Kidney (tissue), 14 donors: ENCODE data around the gene ADGRA3. TPM values are rescaled to one million over a fixed set of nuclear protein-coding genes. Genes with fewer than 3 reads are reported as not detected.

Source experiments
- DNase-seq, 5 donors: peaks; one replicate each; pipeline ENCODE4 v3.0.0-alpha.2; 2013 to 2020
- FAIRE-seq: peaks from 2 replicates; lab custom pipeline; 2012; peaks lifted over from hg19 to GRCh38; lab: Jason Lieb, UNC
- H3K27ac ChIP-seq, 2 donors: one replicate each; pipeline ENCODE4 v1.7.0; 2013; ENCODE audit warnings: low read depth in 2 of 2, low read length in 2 of 2, inconsistent platforms in 1 of 2
- H3K27me3 ChIP-seq: one replicate; pipeline ENCODE4 v1.7.1; 2013; ENCODE audit warnings: low read length, inconsistent platforms; ENCODE audit not compliant: control insufficient read depth, insufficient read depth
- H3K36me3 ChIP-seq, 3 donors: one replicate each; pipeline versions ENCODE4 v1.7.0 to v1.7.1; 2013; ENCODE audit warnings: low read length in 3 of 3, control low read depth in 1 of 3, inconsistent platforms in 1 of 3; ENCODE audit not compliant: insufficient read depth in 3 of 3, control insufficient read depth in 2 of 3
- H3K4me1 ChIP-seq, 3 donors: one replicate each; pipeline versions ENCODE4 v1.7.0 to v1.7.1; 2013; ENCODE audit warnings: low read length in 3 of 3, inconsistent platforms in 1 of 3, low read depth in 1 of 3; ENCODE audit not compliant: control insufficient read depth in 2 of 3, insufficient read depth in 2 of 3
- H3K4me3 ChIP-seq, 3 donors: one replicate each; pipeline versions ENCODE4 v1.7.0 to v1.8.1; 2013; ENCODE audit warnings: low read length in 3 of 3, control low read depth in 1 of 3, inconsistent platforms in 1 of 3
- H3K9ac ChIP-seq, 3 donors: one replicate each; pipeline versions ENCODE4 v1.7.0 to v1.7.1; 2013; ENCODE audit warnings: low read length in 3 of 3, control low read depth in 1 of 3, inconsistent platforms in 1 of 3
- H3K9me3 ChIP-seq, 3 donors: one replicate each; pipeline versions ENCODE4 v1.7.0 to v1.7.1; 2013; ENCODE audit warnings: low read length in 3 of 3, control low read depth in 1 of 3, inconsistent platforms in 1 of 3; ENCODE audit not compliant: control insufficient read depth in 2 of 3, insufficient read depth in 1 of 3
- CTCF ChIP-seq: IDR thresholded peaks from 3 replicates; pipeline ENCODE4 v1.5.1; 2012; ENCODE audit warnings: mild to moderate bottlenecking, moderate library complexity, borderline replicate concordance; ENCODE audit not compliant: insufficient read depth; ENCODE audit errors: extremely low read depth
- intact Hi-C: fragments of 100-400 bp; cut with DNase I; formaldehyde crosslinking; loops from one replicate; pipeline ENCODE4 v1.11.1; 2022
- polyA plus RNA-seq: library from polyadenylated mRNA; stranded (reverse); fragments of 350-450 nt; fragmentation: Illumina TruSeq; extraction: RNeasy Lipid Tissue Mini Kit (QIAGEN cat#74804); gene quantifications from one replicate; pipeline ENCODE4 v1.2.3, GENCODE V29; 2014; ENCODE audit warnings: low read depth, low replicate concordance; ENCODE audit not compliant: insufficient read depth
- total RNA-seq: library from RNA; stranded (reverse); fragmentation: NEBNext Ultra II Directional; extraction: Animal tissue kit (Norgen Biotek cat#: 25700); gene quantifications from one replicate; pipeline ENCODE4 v1.2.1, GENCODE V29; 2021
- donor health status: control.
- donor health status: control.
- donor health status: control.
- donor health status: control.
- donor health status: control.
- donor health status: DM: yes; HTN: yes; CAD: no.
- donor health status: Normal renal cell carcinoma (clear cell type).

The ADGRA3 gene
- total and polyA plus RNA-seq, 2 donors from 2014 or later: 8.2 to 28.7 TPM

- no peaks in the 10 kb centered on the region for H3K27me3 ChIP-seq
- no peaks in the 10 kb centered on the region for H3K4me1 ChIP-seq
- no peak overlapping the region for H3K4me3 ChIP-seq
- no peaks in the 10 kb centered on the region for H3K36me3 ChIP-seq
- TF ChIP-seq CTCF: no peak
- DNase-seq: no peak
- no peak overlapping the region for H3K9ac ChIP-seq
- no peak for FAIRE-seq
- intact Hi-C loops: no loop called here
- no peaks in the 10 kb centered on the region for H3K9me3 ChIP-seq
- H3K27ac ChIP-seq: no peak overlapping the region
These were observed 44.4 kb downstream of the ADGRA3 start for GRCh38 chr4:22471419-22471818.

- no peaks in the 10 kb centered on the region for H3K36me3 ChIP-seq
- H3K27ac ChIP-seq: no peak overlapping the region
- H3K27me3 ChIP-seq: no peaks in the 10 kb centered on the region
- DNase-seq: no peak
- H3K4me3 ChIP-seq: no peak overlapping the region
- H3K9me3 ChIP-seq: no peaks in the 10 kb centered on the region
- TF ChIP-seq CTCF: no peak
- H3K4me1 ChIP-seq: no peaks in the 10 kb centered on the region
- intact Hi-C loops: no loop called here
- H3K9ac ChIP-seq: no peak overlapping the region
- FAIRE-seq: no peak
These were observed 49.3 kb downstream of the ADGRA3 start for GRCh38 chr4:22466581-22466980.

- Histone ChIP-seq H3K9ac (no peak overlapping the region), H3K4me1 (no peaks in the 10 kb centered on the region), H3K27me3 (no peaks in the 10 kb centered on the region), H3K9me3 (no peaks in the 10 kb centered on the region), H3K4me3 (no peak overlapping the region), H3K27ac (no peak overlapping the region), H3K36me3 (no peaks in the 10 kb centered on the region)
- no peak for FAIRE-seq
- TF ChIP-seq CTCF: no peak
- intact Hi-C loops: no loop called here
- no peak for DNase-seq
These were observed 49.9 kb downstream of the ADGRA3 start for GRCh38 chr4:22465996-22466395.

- H3K4me3 ChIP-seq: no peak overlapping the region
- no peaks in the 10 kb centered on the region for H3K27me3 ChIP-seq
- H3K27ac ChIP-seq: no peak overlapping the region
- no peak for DNase-seq
- intact Hi-C loops: no loop called here
- no peaks in the 10 kb centered on the region for H3K36me3 ChIP-seq
- H3K4me1 ChIP-seq: no peaks in the 10 kb centered on the region
- no peak for TF ChIP-seq CTCF
- no peak overlapping the region for H3K9ac ChIP-seq
- no peaks in the 10 kb centered on the region for H3K9me3 ChIP-seq
- FAIRE-seq: no peak
These were observed 50.5 kb downstream of the ADGRA3 start for GRCh38 chr4:22465349-22465748.
